H9 (cell line): ENCODE measurements around the gene KCNG1. TPM values are rescaled to one million over a fixed set of nuclear protein-coding genes. Genes with fewer than 3 reads are reported as not detected.

Source experiments
- DNase-seq: peaks from one replicate; pipeline ENCODE4 v3.0.0-alpha.2; 2017
- H2AFZ ChIP-seq: one replicate; pipeline ENCODE4 v1.6.1; 2013; ENCODE audit warnings: mild to moderate bottlenecking, low read length, control low read depth, moderate library complexity
- H2AK5ac ChIP-seq: 2 replicates; pipeline ENCODE4 v1.6.1; 2013; ENCODE audit warnings: low read length, control low read depth, mixed read lengths; ENCODE audit not compliant: insufficient read length
- H2BK120ac ChIP-seq: one replicate; pipeline ENCODE4 v1.6.1; 2013; ENCODE audit warnings: low read depth, mild to moderate bottlenecking, low read length, control low read depth, inconsistent platforms; ENCODE audit not compliant: poor library complexity, severe bottlenecking
- H2BK12ac ChIP-seq: 2 replicates; pipeline ENCODE4 v1.6.1; 2013; ENCODE audit warnings: low read length, control low read depth, mixed read lengths, low read depth; ENCODE audit not compliant: insufficient read length
- H2BK15ac ChIP-seq: 2 replicates; pipeline ENCODE4 v1.6.1; 2013; ENCODE audit warnings: low read depth, low read length, control low read depth
- H2BK20ac ChIP-seq: one replicate; pipeline ENCODE4 v1.6.1; 2013; ENCODE audit warnings: low read depth, mild to moderate bottlenecking, low read length, control low read depth, inconsistent platforms; ENCODE audit not compliant: poor library complexity, severe bottlenecking
- H2BK5ac ChIP-seq: 2 replicates; pipeline ENCODE4 v1.6.1; 2013; ENCODE audit warnings: low read length, control low read depth, mixed read lengths; ENCODE audit not compliant: insufficient read length
- H3K14ac ChIP-seq: 2 replicates; pipeline ENCODE4 v1.6.1; 2013; ENCODE audit warnings: low read length, control low read depth; ENCODE audit not compliant: insufficient read depth
- H3K18ac ChIP-seq: 2 replicates; pipeline ENCODE4 v1.6.1; 2013; ENCODE audit warnings: low read depth, mild to moderate bottlenecking, mixed read lengths, low read length, control low read depth; ENCODE audit not compliant: insufficient read length
- H3K23ac ChIP-seq: 2 replicates; pipeline ENCODE4 v1.6.1; 2013; ENCODE audit warnings: low read length, control low read depth, mixed read lengths, low read depth; ENCODE audit not compliant: insufficient read length
- H3K23me2 ChIP-seq: 2 replicates; pipeline ENCODE4 v1.6.1; 2013; ENCODE audit warnings: low read depth, mild to moderate bottlenecking, mixed read lengths, low read length, control low read depth; ENCODE audit not compliant: insufficient read length, poor library complexity, severe bottlenecking
- H3K27ac ChIP-seq: 2 replicates; pipeline ENCODE4 v1.5.1; 2013; ENCODE audit warnings: low read length, control low read depth, mixed read lengths, low read depth; ENCODE audit not compliant: insufficient read length
- H3K27me3 ChIP-seq: 2 replicates; pipeline ENCODE4 v1.6.1; 2013; ENCODE audit warnings: low read length, control low read depth, inconsistent platforms; ENCODE audit not compliant: insufficient read depth
- H3K4ac ChIP-seq: 2 replicates; pipeline ENCODE4 v1.6.1; 2013; ENCODE audit warnings: low read depth, mild to moderate bottlenecking, control low read depth, inconsistent platforms, low read length, moderate library complexity
- H3K4me1 ChIP-seq: 2 replicates; pipeline ENCODE4 v1.6.1; 2013; ENCODE audit warnings: low read length, control low read depth, inconsistent platforms; ENCODE audit not compliant: insufficient read depth
- H3K4me2 ChIP-seq: 2 replicates; pipeline ENCODE4 v1.6.1; 2013; ENCODE audit warnings: low read length, control low read depth, mixed read lengths; ENCODE audit not compliant: insufficient read length, insufficient read depth
- H3K56ac ChIP-seq: 2 replicates; pipeline ENCODE4 v1.6.1; 2013; ENCODE audit warnings: low read depth, mild to moderate bottlenecking, mixed read lengths, low read length, control low read depth; ENCODE audit not compliant: insufficient read length
- H3K79me1 ChIP-seq: 2 replicates; pipeline ENCODE4 v1.6.1; 2013; ENCODE audit warnings: low read depth, mild to moderate bottlenecking, moderate library complexity, low read length, control low read depth, inconsistent platforms; ENCODE audit not compliant: insufficient read depth, poor library complexity, severe bottlenecking
- H3K79me2 ChIP-seq: 2 replicates; pipeline ENCODE4 v1.6.1; 2013; ENCODE audit warnings: low read length, control low read depth, inconsistent platforms; ENCODE audit not compliant: insufficient read depth
- H3K9ac ChIP-seq: 2 replicates; pipeline ENCODE4 v1.6.1; 2013; ENCODE audit warnings: low read length, control low read depth, mixed read lengths; ENCODE audit not compliant: insufficient read length; ENCODE audit errors: extremely low read depth
- H3K9me3 ChIP-seq: one replicate; pipeline ENCODE4 v1.6.1; 2013; ENCODE audit warnings: low read depth, low read length, inconsistent platforms; ENCODE audit not compliant: control insufficient read depth
- H3T11ph ChIP-seq: one replicate; pipeline ENCODE4 v1.6.1; 2013; ENCODE audit warnings: mild to moderate bottlenecking, low read length, control low read depth, inconsistent platforms
- H4K20me1 ChIP-seq: one replicate; pipeline ENCODE4 v1.6.1; 2013; ENCODE audit not compliant: control insufficient read depth, insufficient read length, insufficient read depth
- H4K5ac ChIP-seq: 2 replicates; pipeline ENCODE4 v1.6.1; 2013; ENCODE audit warnings: low read depth, mild to moderate bottlenecking, mixed read lengths, low read length, control low read depth; ENCODE audit not compliant: insufficient read length
- H4K8ac ChIP-seq: replicated peaks from 2 replicates; pipeline ENCODE4 v1.6.1; 2013; ENCODE audit warnings: low read length, control low read depth, mixed read lengths, low read depth; ENCODE audit not compliant: insufficient read length
- H4K91ac ChIP-seq: 2 replicates; pipeline ENCODE4 v1.6.1; 2013; ENCODE audit warnings: low read depth, mild to moderate bottlenecking, moderate library complexity, mixed read lengths, low read length, control low read depth; ENCODE audit not compliant: insufficient read length
- H3K27ac Mint-ChIP-seq, 3 experiments: 2 replicates in 2 of 3; 3 replicates in 1 of 3; pipeline ENCODE4 v1.8.0; 2020 to 2021; ENCODE audit warnings: mixed read lengths in 3 of 3, mild to moderate bottlenecking in 1 of 3, moderate library complexity in 1 of 3
- H3K27me3 Mint-ChIP-seq: 2 replicates; pipeline ENCODE4 v1.8.0; 2021; ENCODE audit warnings: low read depth, mild to moderate bottlenecking, moderate library complexity, mixed read lengths
- H3K36me3 Mint-ChIP-seq, 3 experiments: 2 replicates in 2 of 3; 3 replicates in 1 of 3; pipeline ENCODE4 v1.8.0; 2020 to 2021; ENCODE audit warnings: low read depth in 3 of 3, mixed read lengths in 3 of 3; ENCODE audit not compliant: insufficient read depth in 1 of 3
- H3K4me1 Mint-ChIP-seq, 2 experiments: 2 replicates each; pipeline ENCODE4 v1.8.0; 2020; ENCODE audit warnings: mixed read lengths in 2 of 2
- H3K4me3 Mint-ChIP-seq, 2 experiments: 2 replicates in 1 of 2; 3 replicates in 1 of 2; pipeline ENCODE4 v1.8.0; 2020 to 2021; ENCODE audit warnings: mild to moderate bottlenecking in 2 of 2, mixed read lengths in 2 of 2, moderate library complexity in 1 of 2
- H3K9me3 Mint-ChIP-seq, 2 experiments: 2 replicates in 1 of 2; 3 replicates in 1 of 2; pipeline ENCODE4 v1.8.0; 2020; ENCODE audit warnings: mild to moderate bottlenecking in 2 of 2, mixed read lengths in 2 of 2, moderate library complexity in 1 of 2
- CTCF ChIP-seq: fragments of 200-600 bp; sonication (generic); conservative IDR thresholded peaks from 3 replicates; pipeline ENCODE4 v1.8.0; 2021; ENCODE audit warnings: antibody characterized with exemption, mild to moderate bottlenecking
- WGBS: extraction: QIAGEN DNeasy Blood & Tissue Kit; methylation state at CpG from one replicate; pipeline ENCODE4 v1.1.7; 2013; ENCODE audit warnings: missing lambda C conversion rate, low lambda C conversion rate, mixed read lengths; ENCODE audit not compliant: insufficient read length; ENCODE audit errors: extremely low coverage; 5-methylcytosine and 5-hydroxymethylcytosine counted together
- total RNA-seq: library from RNA; stranded (reverse); gene quantifications from 2 replicates; pipeline ENCODE4 v1.2.1, GENCODE V29; 2021

Gene KCNG1
- total RNA-seq, 1 experiment from 2014 or later: 13.2 TPM

GRCh38 chr20:51061418-51062045 is 38.6 kb upstream of the KCNG1 start:
- Histone ChIP-seq H3K14ac (no peak overlapping the region), H2BK5ac (no peak overlapping the region), H2BK20ac (no peak overlapping the region), H3K27me3 (no peaks in the 10 kb centered on the region), H3K18ac (no peak overlapping the region), H4K5ac (no peak overlapping the region), H4K8ac (no peak overlapping the region), H3K23me2 (no peaks in the 10 kb centered on the region), H3K79me1 (no peaks in the 10 kb centered on the region), H3K4me2 (no peak overlapping the region), H3K23ac (no peak overlapping the region), H3K9me3 (no peaks in the 10 kb centered on the region), H2AFZ (no peak overlapping the region), H2BK12ac (no peak overlapping the region), H3K79me2 (no peaks in the 10 kb centered on the region), H3K56ac (no peak overlapping the region), H3K9ac (no peak overlapping the region), H3K27ac (no peak overlapping the region), H4K20me1 (no peaks in the 10 kb centered on the region), H3K4me1 (no peaks in the 10 kb centered on the region), H3K4ac (no peak overlapping the region), H3T11ph (no peak overlapping the region), H4K91ac (no peak overlapping the region), H2AK5ac (no peak overlapping the region), H2BK120ac (no peak overlapping the region), H2BK15ac (no peak overlapping the region)
- 100% methylated on average over 1 of the region's 5 CpGs for WGBS
- H3K9me3 Mint-ChIP-seq: no peaks in the 10 kb centered on the region; a peak in 2 of 5 replicates
- DNase-seq: no peak
- peaks cover 2% of the 10 kb centered on the region for H3K27me3 Mint-ChIP-seq
- H3K36me3 Mint-ChIP-seq: no peaks in the 10 kb centered on the region; a peak in 1 of 7 replicates
- H3K4me1 Mint-ChIP-seq: peaks cover 10 to 27% of the 10 kb centered on the region in 2 experiments
- no peak for TF ChIP-seq CTCF
- no peak overlapping the region; a peak in 1 of 7 replicates for H3K27ac Mint-ChIP-seq
- H3K4me3 Mint-ChIP-seq: no peak overlapping the region
